ENCODE measurements around the gene OTX2.

DNA sequence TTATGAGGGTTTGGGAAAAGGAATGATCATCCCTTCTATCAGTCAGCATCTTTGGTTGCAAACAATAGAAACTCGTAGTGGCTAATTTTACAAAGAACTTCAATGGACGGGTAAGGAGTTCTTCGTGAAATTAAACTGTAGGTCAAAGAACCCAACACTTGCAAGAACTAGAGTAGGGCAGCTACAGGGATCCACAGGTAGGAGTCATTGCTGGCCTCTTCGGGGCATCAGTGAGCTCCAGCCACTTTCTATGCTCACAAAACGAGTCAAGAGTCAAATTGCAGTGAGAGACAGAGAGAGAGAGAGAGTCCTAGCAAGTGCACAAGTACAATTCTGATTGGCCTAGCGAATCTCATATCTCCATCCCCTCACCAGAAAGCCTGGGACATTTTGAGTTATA lies 29.9 kb upstream of the OTX2 start:
- TF ChIP-seq, protein P1, sequence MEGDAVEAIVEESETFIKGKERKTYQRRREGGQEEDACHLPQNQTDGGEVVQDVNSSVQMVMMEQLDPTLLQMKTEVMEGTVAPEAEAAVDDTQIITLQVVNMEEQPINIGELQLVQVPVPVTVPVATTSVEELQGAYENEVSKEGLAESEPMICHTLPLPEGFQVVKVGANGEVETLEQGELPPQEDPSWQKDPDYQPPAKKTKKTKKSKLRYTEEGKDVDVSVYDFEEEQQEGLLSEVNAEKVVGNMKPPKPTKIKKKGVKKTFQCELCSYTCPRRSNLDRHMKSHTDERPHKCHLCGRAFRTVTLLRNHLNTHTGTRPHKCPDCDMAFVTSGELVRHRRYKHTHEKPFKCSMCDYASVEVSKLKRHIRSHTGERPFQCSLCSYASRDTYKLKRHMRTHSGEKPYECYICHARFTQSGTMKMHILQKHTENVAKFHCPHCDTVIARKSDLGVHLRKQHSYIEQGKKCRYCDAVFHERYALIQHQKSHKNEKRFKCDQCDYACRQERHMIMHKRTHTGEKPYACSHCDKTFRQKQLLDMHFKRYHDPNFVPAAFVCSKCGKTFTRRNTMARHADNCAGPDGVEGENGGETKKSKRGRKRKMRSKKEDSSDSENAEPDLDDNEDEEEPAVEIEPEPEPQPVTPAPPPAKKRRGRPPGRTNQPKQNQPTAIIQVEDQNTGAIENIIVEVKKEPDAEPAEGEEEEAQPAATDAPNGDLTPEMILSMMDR (conservative IDR thresholded peaks at IDR 0.05 in 1 of 2, IDR thresholded peaks at IDR 0.05 in 1 of 2; ENCODE audit: low read depth in 1 of 2, low read length in 2 of 2), result no peak
- no peak for TF ChIP-seq EZH2 (IDR thresholded peaks at IDR 0.05; ENCODE audit: low read length, missing control alignments)
